HG03045 (cell line): Measurements from ENCODE around the gene TMOD2.

Experiments
- ATAC-seq: cut with Tn5 transposase; IDR thresholded peaks from one replicate; pipeline ENCODE4 v1.9.1; 2021; ENCODE audit warnings: mild to moderate bottlenecking, moderate library complexity; ENCODE audit not compliant: unreplicated experiment

Gene TMOD2

DNA sequence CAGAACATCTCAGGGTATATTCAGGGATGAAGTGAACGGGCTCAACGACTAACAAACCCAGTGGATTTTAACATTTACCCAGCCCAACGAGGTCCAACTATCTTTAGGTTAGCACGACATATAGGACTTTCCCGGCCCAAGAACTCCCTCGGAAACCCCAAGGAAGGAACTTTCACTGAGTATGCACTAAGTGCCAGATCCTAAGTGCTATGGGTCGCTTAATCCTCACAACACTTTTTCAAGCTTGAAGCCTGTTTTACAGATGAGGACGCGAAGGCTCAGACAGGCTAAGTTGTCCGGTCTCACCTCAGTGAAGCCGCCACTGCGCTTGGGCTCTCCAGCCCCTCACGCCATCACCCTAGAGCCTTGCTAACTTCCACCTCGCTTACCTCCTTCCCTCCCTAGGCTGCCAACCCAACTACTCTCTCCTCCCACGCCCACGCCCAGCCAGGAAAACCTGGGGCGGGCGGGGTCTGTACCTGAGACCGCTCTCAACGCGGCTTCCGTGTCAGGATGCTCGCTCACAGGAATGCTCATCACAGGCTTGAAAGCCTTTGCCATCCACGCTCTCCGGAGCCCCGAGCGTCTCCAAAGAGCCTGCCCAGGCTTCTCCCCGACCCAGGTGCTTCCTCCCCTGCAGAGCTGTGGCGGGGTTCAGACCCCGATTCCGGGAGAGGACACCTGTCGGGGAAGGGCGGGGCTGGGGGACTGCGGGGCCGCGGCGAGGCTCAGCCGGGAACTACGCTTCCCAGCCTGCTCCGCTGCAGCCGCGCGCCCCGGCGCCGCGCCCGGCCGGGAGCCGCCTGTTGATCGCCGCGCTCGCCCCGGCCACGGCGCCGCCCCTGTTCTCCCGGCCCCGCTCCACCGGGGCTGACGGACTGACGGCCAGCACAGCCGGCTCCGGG lies at the start of gene TMOD2:
TSS of gene TMOD2 (plus strand) at position 806 of the 905 bp plus-strand sequence. CDS start 14,845 bp downstream, outside the sequence.
- ATAC-seq = peak; percentile 79

DNA sequence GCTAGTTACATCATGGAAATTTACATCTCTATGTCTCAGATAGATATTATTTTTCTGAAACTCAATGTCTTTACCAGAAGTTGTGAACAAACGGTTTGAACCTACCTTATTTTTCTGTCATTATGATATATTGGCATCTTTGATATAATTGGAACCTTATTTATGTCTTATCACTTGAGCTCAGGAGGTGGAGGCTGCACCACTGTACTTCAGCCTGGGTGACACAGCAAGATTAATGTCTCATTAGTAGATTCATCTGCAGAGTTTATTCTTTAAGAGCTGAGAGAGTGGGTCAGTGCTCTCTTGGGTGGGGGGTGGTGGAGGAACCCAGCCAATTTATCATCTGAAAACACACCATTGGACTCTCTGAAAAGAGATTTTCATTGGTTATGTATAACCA lies 48.7 kb upstream of the TMOD2 start:
- ATAC-seq = no peak

DNA sequence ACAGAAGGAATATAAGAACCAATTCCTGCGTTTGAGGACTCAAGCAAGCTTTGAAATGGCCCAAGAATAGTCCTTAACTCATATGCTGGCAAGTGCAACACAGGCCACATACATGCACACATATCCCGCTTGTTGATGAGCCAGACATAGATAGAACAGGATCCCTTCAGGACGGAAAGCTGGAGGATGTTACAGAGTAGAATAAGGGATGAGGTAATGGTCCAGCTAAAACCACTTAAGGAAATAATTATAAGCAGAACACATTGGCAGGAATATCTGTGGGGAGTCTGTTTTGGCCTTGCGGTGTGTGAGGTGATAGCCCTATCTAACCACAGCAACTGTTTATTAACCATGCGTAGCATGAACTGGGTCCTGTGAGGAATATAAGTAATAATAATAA lies 45.1 kb upstream of the TMOD2 start:
- no peak for ATAC-seq

DNA sequence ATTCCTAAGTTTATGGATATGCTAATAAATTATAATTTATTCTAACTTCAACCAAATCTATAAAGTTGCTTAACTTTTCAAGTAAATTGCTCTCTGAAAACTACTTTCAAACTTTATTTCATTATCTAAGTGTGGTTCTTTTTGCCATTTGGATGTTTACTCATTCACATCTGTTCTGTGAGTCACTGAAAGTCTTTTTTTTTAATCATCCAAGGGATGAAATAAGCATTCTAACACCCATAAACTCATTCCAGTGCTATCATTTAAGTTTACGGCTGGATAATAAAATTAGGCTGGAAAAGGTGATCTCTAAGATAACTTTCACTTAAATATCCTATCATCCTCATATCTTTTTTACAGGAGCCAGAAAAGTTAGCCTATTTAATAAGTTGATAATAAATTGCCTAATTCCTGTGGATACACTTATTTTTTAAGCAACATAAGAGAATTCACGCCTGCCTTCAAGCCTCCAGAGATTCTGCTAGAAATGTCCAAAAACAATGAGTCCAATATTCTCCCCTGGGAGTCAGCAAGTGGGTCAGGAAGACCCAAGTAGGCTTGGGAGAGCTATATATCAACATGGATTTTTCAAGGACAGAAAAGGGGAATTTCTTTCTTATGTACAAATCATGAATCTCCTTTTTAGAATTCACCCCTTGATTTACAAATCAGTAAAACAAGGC lies 44.3 kb upstream of the TMOD2 start:
- ATAC-seq = no peak

DNA sequence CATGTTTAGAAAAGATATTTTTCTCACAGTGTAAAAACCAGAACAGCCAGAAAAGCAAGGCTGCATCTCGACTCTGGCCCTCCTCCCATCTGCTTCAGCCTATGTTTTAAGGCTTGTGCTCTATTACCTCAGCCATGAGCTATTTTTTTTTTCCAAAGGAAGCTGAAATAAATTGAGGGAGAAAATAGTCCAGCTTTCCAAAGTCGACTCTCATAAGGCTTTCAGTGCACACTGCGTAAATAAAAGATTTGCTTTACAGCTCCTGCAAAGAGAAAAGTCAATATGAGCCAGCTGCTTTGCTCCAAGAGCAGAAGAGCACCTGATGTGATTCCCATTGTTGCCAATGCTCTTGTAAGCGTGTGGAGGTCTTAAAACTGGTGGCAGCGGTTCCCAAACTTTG lies 43.4 kb upstream of the TMOD2 start:
- ATAC-seq = no peak

DNA sequence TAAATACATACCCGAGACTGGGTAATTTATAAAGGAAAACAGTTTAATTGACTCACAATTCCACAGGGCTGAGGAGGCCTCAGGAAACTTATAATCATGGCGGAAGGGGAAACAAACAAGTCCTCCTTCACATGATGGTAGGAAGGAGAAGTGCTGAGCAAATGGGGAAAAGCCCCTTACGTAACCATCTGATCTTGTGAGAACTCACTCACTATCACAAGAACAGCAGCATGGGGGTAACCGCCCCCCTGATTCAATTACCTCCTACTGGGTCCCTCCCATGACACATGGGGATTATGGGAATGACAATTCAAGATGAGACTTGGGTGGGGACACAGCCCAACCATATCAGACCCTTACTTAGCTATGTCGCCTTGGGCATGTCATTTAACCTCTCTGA lies 42.4 kb upstream of the TMOD2 start:
- ATAC-seq = no peak

DNA sequence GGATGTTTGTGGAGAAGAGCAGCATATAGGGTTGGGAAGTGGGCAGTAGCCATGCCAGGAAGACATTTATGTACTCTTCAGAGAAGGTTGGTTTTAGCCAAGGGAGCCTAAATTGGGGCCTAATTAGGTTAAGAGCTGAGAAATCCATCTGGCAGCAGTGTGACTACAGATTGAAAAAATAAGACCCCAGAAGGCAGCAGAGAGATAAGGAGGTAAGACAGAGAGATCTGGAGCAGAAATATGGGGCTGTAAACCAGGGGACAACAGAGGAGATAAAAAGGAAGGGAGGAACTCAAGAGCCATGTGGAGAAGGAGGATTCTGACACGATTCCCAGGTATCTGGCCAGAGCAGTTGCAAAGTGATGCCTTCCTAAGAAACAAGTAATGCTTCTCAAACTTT lies 37.2 kb upstream of the TMOD2 start:
- no peak for ATAC-seq

DNA sequence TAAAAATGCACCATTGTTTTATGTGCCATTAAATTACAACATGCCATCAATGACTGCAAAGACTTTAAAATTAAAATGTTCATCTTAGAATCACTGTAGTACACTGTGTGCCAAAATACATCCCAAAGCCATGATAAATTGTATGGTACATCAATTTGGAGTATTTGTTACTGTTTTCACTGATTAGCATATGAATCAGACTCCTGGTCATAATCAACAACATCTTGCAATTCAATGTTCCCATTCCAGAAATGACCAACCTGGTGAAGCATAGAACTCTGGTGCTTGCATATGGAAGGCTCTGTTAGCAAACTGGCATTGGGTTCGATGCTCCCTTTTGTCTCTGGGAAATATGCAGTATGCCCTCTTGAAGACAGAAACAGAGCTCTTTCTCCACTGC lies 36.5 kb upstream of the TMOD2 start:
- ATAC-seq = no peak

DNA sequence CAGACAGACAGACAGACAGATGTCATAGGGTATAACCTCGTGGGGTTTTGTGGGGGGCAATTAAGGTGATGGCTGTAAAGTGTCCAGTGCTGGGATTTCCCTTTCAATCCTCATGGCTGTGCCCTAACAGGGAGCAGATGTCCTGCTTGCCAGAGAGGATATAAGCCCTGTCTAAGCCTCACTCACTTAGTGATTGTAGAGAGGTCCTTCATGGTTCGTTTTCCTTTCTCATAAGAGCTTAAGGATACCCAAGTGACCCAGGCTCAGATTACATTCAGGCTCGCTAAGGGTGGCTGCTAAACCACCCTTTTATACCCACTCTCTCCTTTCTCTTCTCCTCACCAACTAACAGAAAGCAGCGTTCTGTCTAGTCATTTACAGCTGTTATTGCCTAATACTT lies 33.2 kb upstream of the TMOD2 start:
- no peak for ATAC-seq

DNA sequence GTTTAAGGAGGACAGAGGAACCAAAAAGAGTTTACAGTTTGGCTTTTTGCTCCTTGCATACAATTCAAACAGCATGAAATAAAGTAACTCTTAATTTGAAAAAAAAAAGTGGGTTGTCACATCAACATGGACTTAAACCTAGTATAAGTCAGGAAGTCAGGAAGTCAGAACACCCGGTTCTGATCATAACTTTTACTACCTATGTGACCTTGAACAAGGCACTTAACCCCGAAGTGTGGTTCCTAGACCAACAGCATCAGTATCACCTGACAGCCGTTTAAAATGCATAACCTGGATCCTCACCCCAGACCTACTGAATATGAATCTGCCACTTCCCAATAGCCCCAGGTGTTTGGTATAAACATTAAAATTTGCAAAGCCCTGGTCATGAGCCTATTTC lies 32.7 kb upstream of the TMOD2 start:
- no peak for ATAC-seq

DNA sequence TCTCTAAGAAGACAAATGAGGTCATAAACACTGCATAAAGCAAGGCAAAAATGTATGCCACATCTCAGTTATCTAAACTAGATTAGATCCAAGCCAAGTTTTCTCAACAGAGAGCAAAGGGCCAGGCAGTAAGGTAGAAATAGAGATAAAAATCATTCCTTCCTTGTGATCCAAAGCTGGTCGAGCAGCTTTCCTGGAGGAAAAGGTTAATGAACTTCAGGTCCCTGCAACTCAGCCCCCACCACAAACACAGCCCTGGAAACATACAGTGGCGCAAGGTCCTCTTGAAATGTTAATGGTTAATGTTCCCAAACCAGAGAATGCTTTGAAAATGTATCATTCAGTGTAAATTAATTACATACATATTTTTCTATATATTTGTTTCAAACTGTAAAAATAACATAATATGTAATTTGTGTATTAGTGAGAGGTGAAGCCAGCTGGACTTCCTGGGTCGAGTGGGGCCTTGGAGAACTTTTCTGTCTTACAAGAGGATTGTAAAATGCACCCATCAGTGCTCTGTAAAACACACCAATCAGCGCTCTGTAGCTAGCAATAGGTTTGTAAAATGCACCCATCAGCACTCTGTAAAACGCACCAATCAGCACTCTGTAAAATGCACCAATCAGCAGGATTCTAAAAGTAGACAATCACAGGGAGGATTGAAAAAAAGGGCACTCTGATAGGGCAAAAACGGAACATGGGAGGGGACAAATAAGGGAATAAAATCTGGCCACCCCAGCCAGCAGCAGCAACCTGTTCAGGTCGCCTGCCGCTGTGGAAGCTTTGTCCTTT lies 31.0 kb upstream of the TMOD2 start:
- ATAC-seq = no peak

DNA sequence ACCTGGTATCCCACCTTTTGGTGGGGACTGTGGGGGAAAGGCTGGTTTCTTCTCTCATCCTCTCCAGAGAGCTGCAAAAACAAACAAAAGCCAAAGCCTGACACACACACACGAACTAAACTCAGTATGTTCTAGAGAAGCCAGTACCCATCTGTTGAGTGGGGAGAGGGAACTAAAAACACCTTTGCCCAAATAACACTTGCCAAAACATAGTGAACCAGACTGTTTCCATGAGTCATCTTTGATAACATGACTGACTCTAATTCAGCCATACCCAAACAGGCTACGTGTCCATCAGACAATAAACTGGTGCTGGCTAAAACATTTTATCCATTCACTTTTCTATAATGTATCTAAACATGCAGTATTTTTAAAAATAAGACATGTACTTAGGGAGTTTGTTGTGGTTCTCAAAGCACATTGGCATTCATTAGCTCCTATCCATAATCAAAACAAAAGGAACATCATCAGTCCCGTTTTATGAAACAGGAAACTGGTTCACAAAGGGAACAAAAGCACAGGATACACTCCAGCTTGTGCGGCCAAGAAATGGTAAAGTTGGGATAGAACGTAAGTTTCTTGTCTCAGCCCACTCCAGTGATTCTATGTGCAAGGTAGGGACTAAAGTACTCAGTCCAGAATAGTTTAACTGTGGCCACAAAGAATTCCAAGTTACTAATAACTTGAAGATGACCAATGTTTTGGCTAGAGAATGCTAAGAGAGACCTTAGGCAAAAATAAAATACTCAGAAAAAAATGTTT lies 30.0 kb upstream of the TMOD2 start:
- no peak for ATAC-seq

DNA sequence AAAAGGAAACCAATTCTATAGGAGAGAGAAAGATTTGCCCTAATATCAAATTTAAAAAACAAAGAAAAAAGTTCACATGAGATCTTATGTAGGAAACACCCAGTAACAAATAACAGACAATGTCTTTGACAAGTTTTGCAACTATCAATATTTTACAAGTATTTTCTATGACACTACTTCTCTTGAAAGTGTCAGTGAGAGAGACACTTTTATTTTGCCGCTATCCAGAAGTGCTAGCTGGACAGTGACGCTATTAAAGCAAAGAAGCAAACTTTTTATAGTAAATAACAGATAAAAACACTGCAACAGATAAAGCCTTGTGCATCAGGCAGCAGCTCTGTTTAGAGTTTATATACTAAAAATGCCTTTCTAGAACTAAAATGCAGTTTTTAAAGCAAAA lies 27.2 kb upstream of the TMOD2 start:
- ATAC-seq = no peak

DNA sequence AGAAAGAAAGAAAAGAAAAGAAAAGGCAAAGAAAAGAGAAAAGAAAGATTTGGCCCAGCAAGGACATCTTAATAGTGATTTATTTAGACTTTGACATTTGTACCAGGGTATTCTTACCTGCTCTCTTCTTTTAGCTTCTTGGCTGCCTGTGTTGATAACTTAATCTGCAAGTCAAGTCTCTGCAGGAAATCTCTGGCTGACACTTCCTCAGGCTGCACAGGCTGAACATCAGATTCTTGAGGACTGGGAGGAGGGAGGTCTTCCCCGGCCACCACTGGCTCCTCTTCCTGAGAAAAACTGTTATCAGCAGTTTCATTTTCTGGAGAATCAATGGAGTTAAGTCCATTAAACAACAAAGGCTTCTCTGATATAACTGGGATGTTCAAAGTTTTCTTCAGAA lies 26.7 kb upstream of the TMOD2 start:
- no peak for ATAC-seq

DNA sequence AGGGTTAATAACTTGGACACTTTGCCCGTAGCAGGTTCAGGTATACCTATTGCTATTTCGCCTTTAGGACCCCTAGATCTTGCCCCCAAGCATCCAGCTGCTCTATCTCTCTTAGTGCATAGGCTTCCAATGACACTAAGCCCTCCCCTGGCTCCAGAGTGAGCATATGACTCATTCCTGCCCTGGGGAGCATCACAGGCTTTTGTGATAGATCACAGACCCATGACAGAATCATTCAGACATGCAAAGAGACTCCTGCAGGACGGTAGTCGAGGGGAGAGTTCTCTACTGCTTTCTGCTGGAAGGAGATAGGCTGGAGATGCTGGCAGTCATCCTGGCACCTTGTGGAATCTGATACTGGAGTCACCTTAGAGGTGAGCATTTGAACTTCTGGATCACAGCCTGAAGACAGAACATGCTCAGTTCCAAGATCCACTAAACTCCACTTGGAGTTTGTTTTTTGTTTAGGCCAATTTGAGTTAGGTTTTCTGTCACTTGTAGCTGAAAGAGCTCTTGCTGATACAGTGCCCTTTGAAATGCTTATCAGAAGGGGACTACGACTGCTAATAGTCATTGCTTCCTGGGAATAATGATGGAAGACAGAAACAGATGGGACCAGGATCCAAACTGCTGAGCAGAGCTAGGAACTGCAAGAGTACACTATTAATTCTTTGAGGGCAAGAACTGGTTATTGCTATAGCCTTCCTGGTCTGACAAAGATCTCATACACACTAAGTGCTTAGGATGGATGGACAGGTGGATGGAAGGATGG lies 24.9 kb upstream of the TMOD2 start:
- peak; percentile 67 for ATAC-seq

DNA sequence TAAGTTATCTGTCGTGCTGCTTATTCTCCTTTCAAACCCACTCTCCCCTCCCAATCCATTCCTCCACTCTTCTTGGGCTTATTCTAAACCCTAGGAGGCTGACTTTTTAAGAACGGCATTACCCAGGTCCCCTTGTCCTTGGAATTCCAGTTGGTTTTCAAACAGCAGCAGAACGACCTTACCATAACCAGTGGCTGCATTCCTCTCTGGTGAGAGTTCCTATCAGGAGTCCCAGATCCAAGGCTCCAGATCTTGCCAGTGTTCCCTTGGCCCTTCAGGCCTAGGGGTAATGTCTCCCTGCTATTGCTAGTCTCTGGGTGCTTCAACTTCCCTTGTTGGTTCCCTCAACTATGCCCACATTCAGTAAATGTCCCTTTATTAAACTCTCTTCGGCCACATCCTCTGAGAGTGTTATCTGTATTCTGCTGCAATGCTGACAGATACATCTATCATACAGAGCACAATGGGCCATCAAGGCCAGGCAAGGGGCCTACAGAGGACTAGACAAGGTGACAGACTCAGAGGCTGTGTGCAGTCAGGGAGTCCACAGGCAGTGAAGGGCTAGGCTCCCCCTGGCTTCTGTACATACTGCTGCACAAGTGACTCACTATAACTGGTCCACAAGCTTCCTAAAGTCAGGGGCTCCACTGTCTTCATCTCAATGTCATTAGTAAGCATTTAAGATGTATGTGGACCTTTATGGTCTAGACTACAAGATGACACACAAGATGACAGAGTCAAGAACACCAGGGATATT lies 24.1 kb upstream of the TMOD2 start:
- no peak for ATAC-seq

DNA sequence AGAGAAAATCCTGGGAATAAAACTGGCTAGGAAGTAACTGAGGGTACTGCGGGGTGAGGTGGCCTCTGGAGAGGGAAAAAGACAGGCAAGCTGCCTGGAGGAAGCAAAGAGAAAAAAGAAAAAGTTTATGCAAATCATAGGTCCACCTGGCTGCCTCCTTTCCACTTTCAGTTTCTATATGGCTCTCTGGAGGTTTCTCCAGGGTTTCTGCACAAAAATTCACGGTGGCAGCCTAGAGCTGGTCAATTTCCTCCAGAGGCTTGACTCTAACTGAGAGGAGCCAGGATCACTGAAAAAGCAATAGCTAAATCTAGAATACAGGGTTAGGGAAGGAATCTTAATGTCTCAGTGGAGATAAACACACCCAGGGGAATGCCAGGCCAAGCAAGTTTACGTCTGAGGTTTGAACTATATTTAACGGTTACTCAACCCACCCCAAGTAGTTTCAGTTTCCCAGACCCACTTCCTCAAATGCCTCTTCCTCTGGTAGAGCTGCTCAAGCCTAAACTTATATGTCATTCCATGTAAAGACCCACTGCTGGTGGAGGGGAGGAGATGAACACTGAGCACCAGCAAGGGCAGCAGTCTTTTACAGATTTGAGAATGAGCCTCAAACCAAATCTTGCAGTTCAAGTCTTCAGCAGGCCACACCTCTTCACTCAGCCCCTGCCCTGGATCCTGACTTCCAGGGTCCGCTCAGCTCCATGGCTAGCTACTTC lies 19.7 kb upstream of the TMOD2 start:
- peak; percentile 63 for ATAC-seq

DNA sequence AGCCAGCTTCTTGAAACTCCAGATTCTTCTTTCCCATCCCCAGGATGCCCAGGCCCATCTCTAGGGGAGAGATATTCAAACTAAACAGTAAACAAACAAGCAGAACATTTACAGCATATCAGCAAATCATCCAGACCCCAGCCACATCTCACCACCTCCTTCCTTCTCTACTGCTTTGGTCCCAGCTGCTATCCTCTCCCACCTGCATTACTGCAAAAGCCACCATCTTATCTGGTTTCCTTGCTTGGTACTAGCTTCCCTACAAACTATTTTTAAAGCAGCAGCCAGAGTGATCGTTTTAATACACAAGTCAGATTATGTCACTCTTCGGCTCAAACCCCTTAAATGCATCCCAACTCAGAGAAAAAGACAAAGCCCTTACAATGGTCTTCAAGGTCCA lies 18.8 kb upstream of the TMOD2 start:
- no peak for ATAC-seq
